IMR-90 (cell line): ENCODE measurements around the gene NLGN4X.

ENCODE experiments used
- BHLHE40 ChIP-seq: fragments of 150-350 bp; IDR thresholded peaks from 2 replicates; pipeline ENCODE4 v1.6.1; 2016; ENCODE audit warnings: mild to moderate bottlenecking, low read depth, low read length
- MXI1 ChIP-seq: IDR thresholded peaks from 2 replicates; pipeline ENCODE4 v1.6.1; 2012; ENCODE audit warnings: low read depth, mild to moderate bottlenecking, low read length, moderate library complexity, borderline replicate concordance
- NFE2L2 ChIP-seq: fragments of 150-350 bp; IDR thresholded peaks from 2 replicates; pipeline ENCODE4 v1.6.1; 2016; ENCODE audit warnings: low read depth, mild to moderate bottlenecking, low read length
- POLR2A ChIP-seq: IDR thresholded peaks from 2 replicates; pipeline ENCODE4 v1.6.1; 2012; ENCODE audit warnings: mild to moderate bottlenecking, low read depth, low read length
- RFX5 ChIP-seq: IDR thresholded peaks from 2 replicates; pipeline ENCODE4 v1.8.0; 2012; ENCODE audit warnings: low read depth, mild to moderate bottlenecking, low read length, moderate library complexity
- TF ChIP-seq, protein P1 (sequence below): conservative IDR thresholded peaks from 2 replicates; pipeline ENCODE4 v1.5.1; 2012; ENCODE audit warnings: mild to moderate bottlenecking, low read depth, low read length, improper control_type of control experiment

DNA sequence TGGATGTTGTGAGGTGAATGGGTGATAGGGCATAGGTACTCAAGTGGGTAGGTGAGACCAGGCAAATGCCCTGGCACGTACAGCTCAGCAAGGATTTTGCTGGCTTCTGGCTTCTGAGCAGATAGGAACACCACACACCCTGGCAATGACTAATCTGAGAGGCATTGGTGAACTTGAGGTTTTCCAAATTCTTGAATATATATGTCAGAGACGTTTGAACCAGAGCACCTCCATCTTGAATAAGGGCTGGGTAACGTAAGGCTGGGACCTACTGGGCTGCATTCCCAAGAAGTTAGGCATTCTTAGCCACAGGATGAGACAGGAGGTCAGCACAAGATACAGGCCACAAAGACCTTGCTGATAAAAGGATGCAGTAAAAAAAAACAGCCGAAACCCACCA lies 204.5 kb downstream of the NLGN4X start:
- TF ChIP-seq POLR2A, result no peak
- TF ChIP-seq, protein P1, sequence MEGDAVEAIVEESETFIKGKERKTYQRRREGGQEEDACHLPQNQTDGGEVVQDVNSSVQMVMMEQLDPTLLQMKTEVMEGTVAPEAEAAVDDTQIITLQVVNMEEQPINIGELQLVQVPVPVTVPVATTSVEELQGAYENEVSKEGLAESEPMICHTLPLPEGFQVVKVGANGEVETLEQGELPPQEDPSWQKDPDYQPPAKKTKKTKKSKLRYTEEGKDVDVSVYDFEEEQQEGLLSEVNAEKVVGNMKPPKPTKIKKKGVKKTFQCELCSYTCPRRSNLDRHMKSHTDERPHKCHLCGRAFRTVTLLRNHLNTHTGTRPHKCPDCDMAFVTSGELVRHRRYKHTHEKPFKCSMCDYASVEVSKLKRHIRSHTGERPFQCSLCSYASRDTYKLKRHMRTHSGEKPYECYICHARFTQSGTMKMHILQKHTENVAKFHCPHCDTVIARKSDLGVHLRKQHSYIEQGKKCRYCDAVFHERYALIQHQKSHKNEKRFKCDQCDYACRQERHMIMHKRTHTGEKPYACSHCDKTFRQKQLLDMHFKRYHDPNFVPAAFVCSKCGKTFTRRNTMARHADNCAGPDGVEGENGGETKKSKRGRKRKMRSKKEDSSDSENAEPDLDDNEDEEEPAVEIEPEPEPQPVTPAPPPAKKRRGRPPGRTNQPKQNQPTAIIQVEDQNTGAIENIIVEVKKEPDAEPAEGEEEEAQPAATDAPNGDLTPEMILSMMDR, result no peak
- TF ChIP-seq RFX5, result no peak
- no peak for TF ChIP-seq NFE2L2
- TF ChIP-seq BHLHE40, result no peak
- no peak for TF ChIP-seq MXI1
